Uterus (tissue), 4 donors: ENCODE results near the gene RORC. TPM values are rescaled to one million over a fixed set of nuclear protein-coding genes. Genes with fewer than 3 reads are reported as not detected.

Source experiments
- DNase-seq, 2 donors: peaks; one replicate each; pipeline ENCODE4 v3.0.0-alpha.2; 2019 to 2020
- H3K27ac ChIP-seq, 2 donors: fragments of 200-600 bp; sonication (generic); 1 replicate in 1 of 2; 2 replicates in 1 of 2; pipeline ENCODE4 v1.5.1; 2016 to 2018
- H3K27me3 ChIP-seq, 2 donors: fragments of 200-600 bp; sonication (generic); one replicate each; pipeline ENCODE4 v1.5.1; 2018 to 2019; ENCODE audit warnings: control low read depth in 1 of 2
- H3K36me3 ChIP-seq, 2 donors: fragments of 200-600 bp; sonication (generic); one replicate each; pipeline ENCODE4 v1.5.1; 2019; ENCODE audit warnings: control low read depth in 1 of 2
- H3K4me1 ChIP-seq, 2 donors: fragments of 200-600 bp; sonication (generic); one replicate each; pipeline ENCODE4 v1.5.1; 2018 to 2019; ENCODE audit warnings: control low read depth in 1 of 2
- H3K4me3 ChIP-seq, 2 donors: fragments of 200-600 bp; sonication (generic); 1 replicate in 1 of 2; 2 replicates in 1 of 2; pipeline ENCODE4 v1.5.1; 2018 to 2019; ENCODE audit warnings: mild to moderate bottlenecking in 1 of 2
- H3K9me3 ChIP-seq, 2 donors: fragments of 200-600 bp; sonication (generic); one replicate each; pipeline ENCODE4 v1.5.1; 2019; ENCODE audit warnings: control low read depth in 1 of 2
- POLR2A ChIP-seq, 2 donors: fragments of 450-650 bp; IDR thresholded peaks; one replicate each; pipeline ENCODE4 v1.6.1; 2016; ENCODE audit warnings: antibody characterized with exemption in 2 of 2, mild to moderate bottlenecking in 1 of 2, moderate library complexity in 1 of 2
- intact Hi-C: fragments of 100-400 bp; cut with DNase I; formaldehyde crosslinking; loops from one replicate; pipeline ENCODE4 v1.15.1; 2023; ENCODE audit warnings: low total_unique reads
- total RNA-seq, 4 donors: library from RNA; depleted of rRNA in 3 of 4; stranded (reverse); fragments of >200 nt in 3 of 4; gene quantifications; one replicate each; pipeline versions ENCODE4 v1.1.0 to v1.2.4, GENCODE V29; 2014 to 2023
- TF ChIP-seq, protein P1 (sequence below), 4 experiments: fragments of 200-600 bp in 2 of 4; fragments of 450-650 bp in 2 of 4; sonication (generic) in 2 of 4; IDR thresholded peaks; one replicate each; pipeline ENCODE4 v1.5.1; 2016 to 2019; ENCODE audit warnings: antibody characterized with exemption in 4 of 4, mild to moderate bottlenecking in 2 of 4, moderate library complexity in 1 of 4
- donor health status: DM: yes; HTN: yes; CAD: no.

The RORC gene
- total RNA-seq, 4 donors from 2014 or later = 0.51 to 4.8 (median 2.1) TPM

DNA sequence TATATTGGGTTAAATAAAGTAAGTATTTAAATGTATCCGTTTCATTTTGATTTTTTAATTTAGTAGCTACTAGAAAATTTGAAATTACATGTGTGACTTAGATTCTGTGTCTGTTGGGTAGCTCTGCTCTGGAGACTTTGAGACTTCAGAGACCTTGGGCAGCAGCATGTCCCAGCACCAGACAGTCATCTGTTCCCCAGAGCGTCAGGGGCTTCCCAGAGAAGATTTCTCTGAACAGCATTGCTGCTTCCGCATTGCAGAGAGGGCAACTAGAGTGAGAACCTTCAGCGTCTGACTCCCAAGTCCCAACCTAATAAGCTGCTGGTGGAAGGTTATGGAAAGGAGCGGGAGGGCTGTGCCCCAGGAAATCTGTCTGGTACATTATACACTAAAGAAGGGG lies 33.0 kb downstream of the RORC start:
- TF ChIP-seq, protein P1, sequence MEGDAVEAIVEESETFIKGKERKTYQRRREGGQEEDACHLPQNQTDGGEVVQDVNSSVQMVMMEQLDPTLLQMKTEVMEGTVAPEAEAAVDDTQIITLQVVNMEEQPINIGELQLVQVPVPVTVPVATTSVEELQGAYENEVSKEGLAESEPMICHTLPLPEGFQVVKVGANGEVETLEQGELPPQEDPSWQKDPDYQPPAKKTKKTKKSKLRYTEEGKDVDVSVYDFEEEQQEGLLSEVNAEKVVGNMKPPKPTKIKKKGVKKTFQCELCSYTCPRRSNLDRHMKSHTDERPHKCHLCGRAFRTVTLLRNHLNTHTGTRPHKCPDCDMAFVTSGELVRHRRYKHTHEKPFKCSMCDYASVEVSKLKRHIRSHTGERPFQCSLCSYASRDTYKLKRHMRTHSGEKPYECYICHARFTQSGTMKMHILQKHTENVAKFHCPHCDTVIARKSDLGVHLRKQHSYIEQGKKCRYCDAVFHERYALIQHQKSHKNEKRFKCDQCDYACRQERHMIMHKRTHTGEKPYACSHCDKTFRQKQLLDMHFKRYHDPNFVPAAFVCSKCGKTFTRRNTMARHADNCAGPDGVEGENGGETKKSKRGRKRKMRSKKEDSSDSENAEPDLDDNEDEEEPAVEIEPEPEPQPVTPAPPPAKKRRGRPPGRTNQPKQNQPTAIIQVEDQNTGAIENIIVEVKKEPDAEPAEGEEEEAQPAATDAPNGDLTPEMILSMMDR (IDR thresholded peaks at IDR 0.05) = no peak
- no peaks in the 10 kb centered on the region for H3K9me3 ChIP-seq
- H3K4me3 ChIP-seq = no peak overlapping the region
- DNase-seq = no peak
- H3K4me1 ChIP-seq = no peaks in the 10 kb centered on the region
- intact Hi-C loops = no loop called here
- no peak overlapping the region for H3K27ac ChIP-seq
- no peaks in the 10 kb centered on the region for H3K36me3 ChIP-seq
- H3K27me3 ChIP-seq = no peaks in the 10 kb centered on the region

DNA sequence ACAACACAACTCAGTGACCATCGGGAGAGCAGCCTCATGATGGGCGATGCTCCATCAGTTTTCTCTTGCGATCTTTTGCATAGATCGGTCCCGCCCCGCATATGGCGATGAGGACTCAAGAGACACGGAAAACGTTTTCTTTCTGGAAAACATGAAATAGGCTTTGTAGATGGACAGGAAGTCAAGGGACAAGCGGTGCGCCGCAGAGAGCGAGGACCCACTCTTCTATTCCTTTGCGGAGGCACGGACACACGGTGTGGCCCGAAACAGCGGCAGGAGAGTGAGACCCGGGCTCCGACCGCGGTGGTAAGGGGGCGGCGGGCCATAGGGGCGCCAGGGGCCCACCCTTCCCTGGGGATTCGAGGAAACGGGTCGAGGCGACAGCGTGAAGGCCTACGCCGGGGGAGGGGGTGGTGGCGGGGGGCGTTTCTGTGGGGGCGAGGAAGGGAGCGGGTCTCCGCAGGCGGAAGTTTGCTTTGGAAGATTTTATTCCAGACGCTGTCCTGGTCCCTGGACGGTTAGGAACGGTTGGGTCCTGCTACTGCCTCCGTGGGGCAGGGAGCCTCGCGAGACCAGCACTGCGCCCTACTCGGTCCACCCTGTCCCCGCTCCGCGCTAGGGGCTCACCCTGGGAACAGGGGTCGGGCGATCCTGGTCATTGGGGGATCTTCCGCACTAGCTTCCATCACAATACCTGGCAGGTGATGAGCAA lies 40.5 kb downstream of the RORC start:
- DNase-seq = no peak
- Histone ChIP-seq H3K27ac (no peak overlapping the region), H3K27me3 (no peaks in the 10 kb centered on the region), H3K4me1 (no peaks in the 10 kb centered on the region), H3K36me3 (no peaks in the 10 kb centered on the region), H3K4me3 (peak overlapping the region; percentile 37 to 53), H3K9me3 (no peaks in the 10 kb centered on the region)
- TF ChIP-seq, protein P1 (IDR thresholded peaks at IDR 0.05) = no peak
- TF ChIP-seq POLR2A (IDR thresholded peaks at IDR 0.05) = no peak
- intact Hi-C loops = no loop called here

- Histone ChIP-seq H3K4me3 (peak within 1 kb of the TSS; percentile 47 to 53), H3K4me1 (no peaks in the 10 kb centered on the region), H3K36me3 (no peaks in the 10 kb centered on the region), H3K27me3 (no peaks in the 10 kb centered on the region), H3K9me3 (no peaks in the 10 kb centered on the region), H3K27ac (peak within 1 kb of the TSS in 1 of 2 donors; percentile 61)
- DNase-seq = peak; percentile 93 to 96
- intact Hi-C loops = no loop called here
- TF ChIP-seq POLR2A (IDR thresholded peaks at IDR 0.05) = peak; percentile 57 to 69
- TF ChIP-seq, protein P1 (IDR thresholded peaks at IDR 0.05) = peak in 2 of 4 experiments; percentile 19 to 33
Observed at GRCh38 chr1:151790071-151790939, 41.3 kb downstream of the RORC start, which contains the start of gene TDRKH. TSS of gene TDRKH (minus strand) at chr1:151790500. CDS start at chr1:151783022, 7,478 bp downstream.

DNA sequence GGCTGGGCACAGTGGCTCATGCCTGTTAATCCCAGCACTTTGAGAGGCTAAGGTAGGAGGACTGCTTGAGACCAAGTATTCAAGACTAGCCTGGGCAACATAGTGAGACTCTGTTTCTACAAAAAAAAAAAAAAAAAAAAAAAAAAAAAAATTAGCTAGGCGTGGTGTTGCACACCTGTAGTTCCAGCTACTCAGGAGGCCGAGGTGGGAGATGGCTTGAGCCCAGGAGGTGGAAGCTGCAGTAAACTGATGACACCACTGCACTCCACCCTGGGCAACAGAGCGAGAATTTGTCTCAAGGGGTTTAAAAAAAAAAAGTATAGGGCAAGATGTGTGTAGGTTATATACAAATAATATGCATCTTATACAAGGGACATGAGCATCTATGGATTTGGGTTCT lies 43.9 kb downstream of the RORC start:
- no peak for DNase-seq
- Histone ChIP-seq H3K36me3 (no peaks in the 10 kb centered on the region), H3K4me3 (no peak overlapping the region), H3K9me3 (no peaks in the 10 kb centered on the region), H3K27me3 (no peaks in the 10 kb centered on the region), H3K27ac (no peak overlapping the region), H3K4me1 (no peaks in the 10 kb centered on the region)
- intact Hi-C loops = no loop called here
- TF ChIP-seq POLR2A (IDR thresholded peaks at IDR 0.05) = no peak
- TF ChIP-seq, protein P1 (IDR thresholded peaks at IDR 0.05) = no peak

GRCh38 chr1:151783796-151784195 lies 47.8 kb downstream of the RORC start:
- no peaks in the 10 kb centered on the region for H3K4me1 ChIP-seq
- no peaks in the 10 kb centered on the region for H3K36me3 ChIP-seq
- no peaks in the 10 kb centered on the region for H3K27me3 ChIP-seq
- DNase-seq = no peak
- no peaks in the 10 kb centered on the region for H3K9me3 ChIP-seq
- intact Hi-C loops = no loop called here
- TF ChIP-seq, protein P1 (IDR thresholded peaks at IDR 0.05) = no peak
- no peak for TF ChIP-seq POLR2A (IDR thresholded peaks at IDR 0.05)
- no peak overlapping the region for H3K27ac ChIP-seq
- H3K4me3 ChIP-seq = no peak overlapping the region
